ENCODE measurements around the gene CACNA2D4. TPM values are rescaled to one million over a fixed set of nuclear protein-coding genes. Genes with fewer than 3 reads are reported as not detected.

CACNA2D4 gene
- total RNA-seq, 1 experiment from 2014 or later = not detected

- no peaks in the 10 kb centered on the region for H3K4me1 ChIP-seq (replicated peaks)
- no peak for DNase-seq (ENCODE audit: low read depth in 1 of 2, low spot score in 2 of 2)
- H3K9me3 ChIP-seq (replicated peaks) = peaks cover 8% of the 10 kb centered on the region
- H3K27me3 ChIP-seq (replicated peaks) = no peaks in the 10 kb centered on the region
- H3K4me3 ChIP-seq = no peak overlapping the region
- H3K36me3 ChIP-seq = peaks cover 13% of the 10 kb centered on the region; the same call in 1 of the 2 replicates
- no peak overlapping the region for H3K27ac ChIP-seq
Measured at GRCh38 chr12:1744932-1745331, 173.5 kb downstream of the CACNA2D4 start.

Other genes with a start within 250 kb of the CACNA2D4 start
- 18.2 and 38.7 TPM in 2 replicates for gene ADIPOR2, start 227.6 kb downstream of the CACNA2D4 start, total RNA-seq (2014; rRNA removed; shearing (Covaris generic))
- gene LRTM2, start 98.1 kb downstream of the CACNA2D4 start, total RNA-seq (2014; rRNA removed; shearing (Covaris generic)) = not detected in 2 replicates
- gene DCP1B, start 85.8 kb upstream of the CACNA2D4 start, total RNA-seq (2014; rRNA removed; shearing (Covaris generic)) = 15.4 and 17.8 TPM in 2 replicates
- gene CACNA1C, start 134.3 kb upstream of the CACNA2D4 start, total RNA-seq (2014; rRNA removed; shearing (Covaris generic)) = 6.1 and 17.0 TPM in 2 replicates